D721Med (cell line): ENCODE results near the gene SPRYD4.

Source experiments
- DNase-seq: peaks from one replicate; pipeline ENCODE4 v3.0.0; 2011; ENCODE audit warnings: low spot score; ENCODE audit not compliant: insufficient read length
- FAIRE-seq: peaks from 2 replicates; lab custom pipeline; 2011; peaks lifted over from hg19 to GRCh38; lab: Jason Lieb, UNC
- TF ChIP-seq, protein P1 (sequence below): IDR thresholded peaks from 2 replicates; pipeline ENCODE4 v1.5.1; 2012; ENCODE audit warnings: mild to moderate bottlenecking, control low read depth; ENCODE audit not compliant: insufficient read depth; ENCODE audit errors: missing control alignments

Gene SPRYD4

DNA sequence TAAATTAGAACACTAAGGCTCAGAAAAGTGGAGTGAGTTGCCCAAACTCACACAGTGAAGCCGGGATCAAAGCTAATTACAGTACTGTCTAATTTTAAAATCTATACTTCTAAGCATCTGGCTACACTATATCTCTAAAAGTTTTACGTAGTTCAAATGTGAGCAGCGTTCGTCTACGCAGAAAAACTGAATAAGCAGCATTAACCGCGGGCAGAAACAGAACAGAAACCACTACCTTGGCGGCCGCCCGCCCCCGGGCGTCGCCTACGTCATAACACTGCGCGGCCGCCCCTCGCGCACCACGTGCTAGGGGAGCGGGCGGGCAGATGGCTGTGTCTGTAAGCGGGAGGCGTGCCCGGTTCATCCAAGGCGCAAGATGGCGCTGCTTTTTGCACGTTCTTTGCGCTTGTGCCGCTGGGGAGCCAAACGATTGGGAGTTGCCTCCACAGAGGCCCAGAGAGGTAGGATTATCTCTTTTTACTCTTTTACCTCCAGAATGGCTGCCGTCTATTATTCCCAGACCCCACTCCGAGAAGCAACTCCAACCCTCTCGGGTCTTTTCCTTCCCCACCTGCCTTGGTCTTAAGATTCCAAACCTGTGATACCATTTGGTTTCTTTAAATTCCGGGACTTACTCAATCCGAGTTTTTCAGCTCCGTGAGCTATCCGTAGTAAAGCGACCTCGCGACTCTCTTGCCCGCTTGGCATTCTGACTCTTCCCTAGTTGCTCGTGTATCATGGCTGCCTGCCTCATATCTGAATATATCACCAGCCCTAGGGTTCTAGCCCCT is at the start of gene SPRYD4:
TSS of gene SPRYD4 (plus strand) at position 363 of the 791 bp plus-strand sequence. CDS start at position 377, 14 bp downstream.
- peak; percentile 66 for DNase-seq
- TF ChIP-seq, protein P1, sequence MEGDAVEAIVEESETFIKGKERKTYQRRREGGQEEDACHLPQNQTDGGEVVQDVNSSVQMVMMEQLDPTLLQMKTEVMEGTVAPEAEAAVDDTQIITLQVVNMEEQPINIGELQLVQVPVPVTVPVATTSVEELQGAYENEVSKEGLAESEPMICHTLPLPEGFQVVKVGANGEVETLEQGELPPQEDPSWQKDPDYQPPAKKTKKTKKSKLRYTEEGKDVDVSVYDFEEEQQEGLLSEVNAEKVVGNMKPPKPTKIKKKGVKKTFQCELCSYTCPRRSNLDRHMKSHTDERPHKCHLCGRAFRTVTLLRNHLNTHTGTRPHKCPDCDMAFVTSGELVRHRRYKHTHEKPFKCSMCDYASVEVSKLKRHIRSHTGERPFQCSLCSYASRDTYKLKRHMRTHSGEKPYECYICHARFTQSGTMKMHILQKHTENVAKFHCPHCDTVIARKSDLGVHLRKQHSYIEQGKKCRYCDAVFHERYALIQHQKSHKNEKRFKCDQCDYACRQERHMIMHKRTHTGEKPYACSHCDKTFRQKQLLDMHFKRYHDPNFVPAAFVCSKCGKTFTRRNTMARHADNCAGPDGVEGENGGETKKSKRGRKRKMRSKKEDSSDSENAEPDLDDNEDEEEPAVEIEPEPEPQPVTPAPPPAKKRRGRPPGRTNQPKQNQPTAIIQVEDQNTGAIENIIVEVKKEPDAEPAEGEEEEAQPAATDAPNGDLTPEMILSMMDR, result peak; percentile 71
- FAIRE-seq, result no peak

DNA sequence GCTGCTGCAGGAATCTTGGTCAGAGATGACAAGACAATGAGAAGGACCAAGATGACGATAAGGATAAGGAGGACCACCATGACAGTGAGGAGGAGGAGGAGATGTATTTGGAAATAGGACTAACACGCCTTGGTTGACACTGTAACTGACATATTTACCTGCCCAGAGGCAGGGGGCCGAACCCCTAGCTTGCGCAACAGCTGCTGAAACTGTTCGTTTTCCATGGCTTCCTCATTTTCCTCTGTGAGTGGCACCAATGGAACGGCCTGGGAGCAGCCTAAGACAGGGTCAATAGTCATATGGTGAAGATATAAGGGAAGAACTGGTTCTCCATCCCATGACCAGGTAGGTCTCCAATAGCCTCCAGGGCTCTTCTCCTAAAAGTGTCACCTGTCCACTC is 48.0 kb upstream of the SPRYD4 start:
- FAIRE-seq, result no peak
- TF ChIP-seq, protein P1, result no peak
- no peak for DNase-seq

DNA sequence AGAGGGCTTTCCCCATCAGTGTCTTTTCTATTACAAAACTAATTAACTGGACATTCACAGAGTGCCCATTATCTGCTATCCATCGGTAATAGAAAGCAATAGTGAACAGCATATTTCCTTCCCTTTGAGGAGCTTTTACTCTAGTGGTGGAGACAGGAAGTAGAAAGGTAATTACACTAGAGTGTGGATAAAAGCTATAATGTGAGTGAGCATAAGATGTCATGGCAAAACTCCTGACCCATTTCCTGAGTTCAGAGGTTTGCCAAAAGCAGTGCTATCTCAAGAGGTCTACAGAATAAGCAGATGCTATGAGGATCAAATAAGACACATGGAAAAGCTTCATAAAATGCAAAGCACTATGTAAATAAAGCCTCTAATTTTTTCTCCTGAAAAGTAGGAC is 43.2 kb upstream of the SPRYD4 start:
- TF ChIP-seq, protein P1, result no peak
- no peak for FAIRE-seq
- DNase-seq, result no peak

DNA sequence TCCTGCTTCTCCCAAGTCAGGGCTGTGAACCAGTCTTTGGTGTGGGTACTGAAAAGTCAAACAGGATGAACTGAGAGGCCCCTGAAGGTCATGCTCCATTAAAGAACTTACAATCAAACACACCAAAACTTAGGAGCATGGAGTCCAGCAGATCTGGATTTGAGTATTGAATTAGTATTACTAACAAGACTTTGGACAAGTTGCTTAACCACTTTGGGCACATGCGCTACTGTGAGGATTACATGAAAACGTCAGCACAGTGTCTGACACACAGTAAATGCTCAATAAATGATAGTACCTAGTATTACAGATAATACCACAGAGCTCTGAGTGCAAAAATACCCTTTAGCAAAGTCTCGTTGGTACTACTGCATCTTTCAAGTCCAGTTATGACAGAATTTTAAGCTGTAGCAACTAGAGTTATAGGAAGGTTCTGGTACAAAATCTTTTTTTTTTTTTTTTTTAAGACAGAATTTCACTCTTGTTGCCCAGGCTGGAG is 42.4 kb upstream of the SPRYD4 start:
- TF ChIP-seq, protein P1, result no peak
- DNase-seq, result no peak
- FAIRE-seq, result no peak

DNA sequence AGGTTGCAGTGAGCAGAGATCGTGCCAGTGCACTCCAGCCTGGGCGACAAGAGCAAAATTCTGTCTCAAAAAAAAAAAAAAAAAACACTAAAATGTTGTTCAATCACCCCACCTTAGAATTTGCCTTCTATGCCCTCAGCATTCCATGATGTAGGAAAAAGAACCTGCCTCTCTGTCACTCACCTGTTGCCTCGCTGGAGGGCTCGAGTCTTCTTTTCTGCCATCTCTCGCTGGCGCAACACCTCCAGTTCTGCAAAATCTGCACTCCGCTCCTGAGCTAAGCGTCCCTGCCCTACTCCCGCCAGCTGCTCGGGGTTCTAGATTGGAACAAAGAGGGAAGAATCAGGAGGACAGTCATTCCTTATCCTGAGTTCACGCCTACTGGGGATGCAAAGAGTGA is 37.1 kb upstream of the SPRYD4 start:
- TF ChIP-seq, protein P1, result no peak
- FAIRE-seq (no peak), DNase-seq (no peak)

DNA sequence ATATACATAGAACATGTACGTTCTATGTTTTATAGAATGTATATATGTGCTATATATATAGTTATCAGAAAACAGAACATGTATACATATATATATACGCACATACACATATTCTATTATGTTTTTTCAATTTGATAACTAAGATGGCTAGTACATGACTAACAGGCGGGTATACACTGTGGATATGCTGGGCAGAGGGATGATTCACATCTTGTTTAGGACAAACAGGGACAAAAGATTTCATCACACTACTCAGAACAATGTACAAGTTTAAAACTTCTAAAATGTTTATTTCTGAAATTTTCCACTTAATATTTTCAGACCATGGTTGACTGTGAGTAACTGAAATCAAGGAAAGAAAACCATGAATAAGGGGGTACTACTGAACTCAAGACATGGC is 36.5 kb upstream of the SPRYD4 start:
- DNase-seq (no peak), FAIRE-seq (no peak)
- TF ChIP-seq, protein P1, result no peak

DNA sequence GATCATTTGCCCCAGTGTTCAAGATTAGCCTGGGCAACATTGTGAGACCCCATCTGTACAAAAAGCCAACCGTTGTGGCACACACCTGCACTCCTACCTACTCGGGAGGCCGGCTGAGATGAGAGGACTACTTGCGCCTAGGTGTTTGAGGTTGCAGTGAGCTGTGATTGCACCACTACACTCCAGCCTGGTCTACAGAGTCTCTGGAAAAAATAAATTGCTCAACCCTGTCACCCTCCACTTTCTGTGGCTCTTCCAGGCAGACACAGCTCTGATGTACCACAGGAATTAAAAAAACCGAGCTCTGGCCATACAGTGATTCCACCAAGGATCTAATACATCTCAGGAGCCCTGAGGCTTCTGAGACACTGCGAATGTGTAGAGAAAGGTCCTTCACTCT is 33.5 kb upstream of the SPRYD4 start:
- no peak for DNase-seq
- FAIRE-seq, result no peak
- TF ChIP-seq, protein P1, result no peak
